ENCODE results near the gene DLG2. TPM values are rescaled to one million over a fixed set of nuclear protein-coding genes. Genes with fewer than 3 reads are reported as not detected.

The DLG2 gene
- total and polyA plus RNA-seq, 2 of the 4 experiments (the other 2 are of a cell fraction): 0.31 to 0.36 TPM

DNA sequence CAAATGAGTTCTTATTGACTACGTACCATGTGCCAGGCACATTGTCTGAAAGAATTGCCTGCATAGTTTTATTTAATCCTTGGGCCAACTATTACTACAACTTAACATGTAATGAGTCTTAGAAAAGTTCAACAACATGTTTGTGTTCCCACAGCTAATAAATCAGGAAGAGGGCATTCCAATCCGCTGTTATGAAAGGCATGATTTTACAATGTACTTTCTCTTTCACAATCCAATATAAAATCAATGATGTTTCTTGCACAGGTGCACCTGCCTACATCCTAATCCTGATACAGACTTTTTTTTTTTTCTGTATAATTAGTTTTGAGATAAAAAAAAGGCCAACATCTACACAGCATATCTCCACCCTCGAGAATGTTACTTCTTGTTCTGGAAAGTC lies 1612.6 kb downstream of the DLG2 start:
- ChIA-PET CTCF (no interaction called here), POLR2A (ENCODE audit: unreplicated experiment) (no interaction called here)
- H2AK5ac ChIP-seq (ENCODE audit: low read depth, low read length): no peak overlapping the region
- H4K91ac ChIP-seq (ENCODE audit: insufficient read depth, low read depth, low read length): no peak overlapping the region
- H3K4ac ChIP-seq (ENCODE audit: low read depth, low read length): no peak overlapping the region
- no peaks in the 10 kb centered on the region for H3K4me1 ChIP-seq (ENCODE audit: control insufficient read depth, insufficient read depth, low read length)
- no peak overlapping the region for H3K23ac ChIP-seq (ENCODE audit: low read depth, low read length)
- no peak overlapping the region for H3K56ac ChIP-seq (ENCODE audit: extremely low read depth, insufficient read depth, low read length)
- H3K27ac ChIP-seq (ENCODE audit: insufficient read depth, low read length): no peak overlapping the region
- no peaks in the 10 kb centered on the region for H3K27me3 ChIP-seq (ENCODE audit: control insufficient read depth, insufficient read depth, low read length)
- H2AFZ ChIP-seq (replicated peaks; ENCODE audit: low read length, poor library complexity): no peak overlapping the region
- in situ Hi-C loops (cut with MboI; ENCODE audit: low sequenced_read_pairs): no loop called here
- H3K36me3 ChIP-seq (ENCODE audit: control insufficient read depth, insufficient read depth, low read length): no peaks in the 10 kb centered on the region
- no peak overlapping the region for H2BK20ac ChIP-seq (ENCODE audit: low read depth, low read length)
- H3K9ac ChIP-seq (ENCODE audit: low read depth, low read length): no peak overlapping the region
- no peak overlapping the region for H3K18ac ChIP-seq (ENCODE audit: low read depth, low read length)
- BruUV-seq (replicated peaks): no TSS peak
- H4K8ac ChIP-seq (ENCODE audit: low read depth in 2 of 2, low read length in 2 of 2): no peak overlapping the region
- H3K4me3 ChIP-seq (ENCODE audit: insufficient read depth, low read depth, low read length): no peak overlapping the region
- ATAC-seq (ENCODE audit: low read depth): no peak
- no peak for DNase-seq
- H3K9me1 ChIP-seq (ENCODE audit: insufficient read depth, low read length): no peaks in the 10 kb centered on the region
- no peaks in the 10 kb centered on the region for H3K9me3 ChIP-seq (ENCODE audit: control insufficient read depth, insufficient read depth, low read length)
- no peak overlapping the region for H3K14ac ChIP-seq (replicated peaks; ENCODE audit: low read depth, low read length)
- H3K79me1 ChIP-seq (ENCODE audit: low read depth in 1 of 2, low read length in 2 of 2): no peaks in the 10 kb centered on the region
- no peak overlapping the region for H4K5ac ChIP-seq (ENCODE audit: low read depth, low read length)
- no peaks in the 10 kb centered on the region for H4K20me1 ChIP-seq (ENCODE audit: insufficient read depth, low read length)
- TF ChIP-seq MAFK (IDR thresholded peaks at IDR 0.05; ENCODE audit: low read depth, low read length): no peak
- no peak for TF ChIP-seq RAD21 (IDR thresholded peaks at IDR 0.05; ENCODE audit: low read length)
- TF ChIP-seq, protein P1, sequence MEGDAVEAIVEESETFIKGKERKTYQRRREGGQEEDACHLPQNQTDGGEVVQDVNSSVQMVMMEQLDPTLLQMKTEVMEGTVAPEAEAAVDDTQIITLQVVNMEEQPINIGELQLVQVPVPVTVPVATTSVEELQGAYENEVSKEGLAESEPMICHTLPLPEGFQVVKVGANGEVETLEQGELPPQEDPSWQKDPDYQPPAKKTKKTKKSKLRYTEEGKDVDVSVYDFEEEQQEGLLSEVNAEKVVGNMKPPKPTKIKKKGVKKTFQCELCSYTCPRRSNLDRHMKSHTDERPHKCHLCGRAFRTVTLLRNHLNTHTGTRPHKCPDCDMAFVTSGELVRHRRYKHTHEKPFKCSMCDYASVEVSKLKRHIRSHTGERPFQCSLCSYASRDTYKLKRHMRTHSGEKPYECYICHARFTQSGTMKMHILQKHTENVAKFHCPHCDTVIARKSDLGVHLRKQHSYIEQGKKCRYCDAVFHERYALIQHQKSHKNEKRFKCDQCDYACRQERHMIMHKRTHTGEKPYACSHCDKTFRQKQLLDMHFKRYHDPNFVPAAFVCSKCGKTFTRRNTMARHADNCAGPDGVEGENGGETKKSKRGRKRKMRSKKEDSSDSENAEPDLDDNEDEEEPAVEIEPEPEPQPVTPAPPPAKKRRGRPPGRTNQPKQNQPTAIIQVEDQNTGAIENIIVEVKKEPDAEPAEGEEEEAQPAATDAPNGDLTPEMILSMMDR (conservative IDR thresholded peaks at IDR 0.05; ENCODE audit: low read depth, low read length): no peak
- TF ChIP-seq POLR2A (IDR thresholded peaks at IDR 0.05; ENCODE audit: low read depth, low read length): no peak
- TF ChIP-seq, protein P2, sequence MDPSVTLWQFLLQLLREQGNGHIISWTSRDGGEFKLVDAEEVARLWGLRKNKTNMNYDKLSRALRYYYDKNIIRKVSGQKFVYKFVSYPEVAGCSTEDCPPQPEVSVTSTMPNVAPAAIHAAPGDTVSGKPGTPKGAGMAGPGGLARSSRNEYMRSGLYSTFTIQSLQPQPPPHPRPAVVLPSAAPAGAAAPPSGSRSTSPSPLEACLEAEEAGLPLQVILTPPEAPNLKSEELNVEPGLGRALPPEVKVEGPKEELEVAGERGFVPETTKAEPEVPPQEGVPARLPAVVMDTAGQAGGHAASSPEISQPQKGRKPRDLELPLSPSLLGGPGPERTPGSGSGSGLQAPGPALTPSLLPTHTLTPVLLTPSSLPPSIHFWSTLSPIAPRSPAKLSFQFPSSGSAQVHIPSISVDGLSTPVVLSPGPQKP (IDR thresholded peaks at IDR 0.05; ENCODE audit: borderline replicate concordance, low read depth, low read length): no peak
- no peak for TF ChIP-seq CHD1 (IDR thresholded peaks at IDR 0.05; ENCODE audit: low read depth, low read length)
- no peak for TF ChIP-seq RFX5 (IDR thresholded peaks at IDR 0.05; ENCODE audit: low read depth, low read length)
- no peak for TF ChIP-seq MXI1 (IDR thresholded peaks at IDR 0.05; ENCODE audit: borderline replicate concordance, low read depth, low read length)
- TF ChIP-seq NFE2L2 (IDR thresholded peaks at IDR 0.05; ENCODE audit: low read depth, low read length): no peak
- TF ChIP-seq, protein P3, sequence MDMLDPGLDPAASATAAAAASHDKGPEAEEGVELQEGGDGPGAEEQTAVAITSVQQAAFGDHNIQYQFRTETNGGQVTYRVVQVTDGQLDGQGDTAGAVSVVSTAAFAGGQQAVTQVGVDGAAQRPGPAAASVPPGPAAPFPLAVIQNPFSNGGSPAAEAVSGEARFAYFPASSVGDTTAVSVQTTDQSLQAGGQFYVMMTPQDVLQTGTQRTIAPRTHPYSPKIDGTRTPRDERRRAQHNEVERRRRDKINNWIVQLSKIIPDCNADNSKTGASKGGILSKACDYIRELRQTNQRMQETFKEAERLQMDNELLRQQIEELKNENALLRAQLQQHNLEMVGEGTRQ (IDR thresholded peaks at IDR 0.05; ENCODE audit: low read depth, low read length): no peak
- TF ChIP-seq BHLHE40 (IDR thresholded peaks at IDR 0.05; ENCODE audit: low read depth, low read length): no peak
- no peak for TF ChIP-seq RCOR1 (IDR thresholded peaks at IDR 0.05; ENCODE audit: insufficient replicate concordance, low read length)
- no CpG with 5 or more reads among the region's 3 CpGs for WGBS, 2 experiments (ENCODE audit: extremely low coverage in 2 of 2, insufficient read length in 1 of 2)
- H2BK120ac ChIP-seq (ENCODE audit: low read depth, low read length): no peak overlapping the region
- intact Hi-C loops (cut with micrococcal nuclease): no loop called here
- H2BK5ac ChIP-seq (ENCODE audit: low read depth, low read length, poor library complexity, severe bottlenecking): no peak overlapping the region
- no peak overlapping the region for H2AK9ac ChIP-seq (replicated peaks; ENCODE audit: low read depth, low read length, poor library complexity)
- H3K4me2 ChIP-seq (ENCODE audit: low read depth, low read length): no peak overlapping the region
- no peak overlapping the region for H2BK15ac ChIP-seq (ENCODE audit: low read depth, low read length)
- dilution Hi-C loops (cut with HindIII; ENCODE audit: low sequenced_read_pairs, unreplicated experiment): no loop called here

Data from IMR-90 (cell line).